K562 (cell line): Measurements from ENCODE around the gene SHLD1. TPM values are rescaled to one million over a fixed set of nuclear protein-coding genes. Genes with fewer than 3 reads are reported as not detected.
A peak's percentile ranks its signal among the peaks of the same experiment; 100 is the strongest.

Experiments
- ATAC-seq: fragments of 200-7000 bp; cut with Tn5 transposase; 3 replicates; pipeline ENCODE4 v1.9.1; 2020; ENCODE audit warnings: moderate library complexity
- BruUV-seq: library from RNA; stranded (reverse); fragments of 400-500 nt; replicated peaks from 2 replicates; lab custom pipeline; 2021; lab: Mats Ljungman, UMichigan
- CTCF ChIA-PET: fragments of 300-600 bp; formaldehyde crosslinking; extraction: SDS; loops from one replicate; lab custom pipeline; 2021; ENCODE audit warnings: low intra/inter-chr PET ratio; lab: Yijun Ruan, JAX
- POLR2A ChIA-PET: fragments of 300-600, 350-650 bp; sonication (Branson Sonifier 250); formaldehyde crosslinking; extraction: SDS; loops from one replicate; lab custom pipeline; 2021; ENCODE audit warnings: antibody characterized with exemption, inconsistent platforms; lab: Yijun Ruan, JAX
- DNase-seq, 4 experiments: peaks; one replicate each; pipeline versions ENCODE4 v3.0.0 to v3.0.0-alpha.2; 2011 to 2018; ENCODE audit warnings: low spot score in 3 of 4, mixed read lengths in 3 of 4; ENCODE audit errors: extremely low read depth in 1 of 4
- FAIRE-seq: peaks from 2 replicates; lab custom pipeline; 2011; peaks lifted over from hg19 to GRCh38; lab: Jason Lieb, UNC
- H2AFZ ChIP-seq: 2 replicates; pipeline ENCODE4 v1.6.0; 2011; ENCODE audit warnings: low read depth, low read length, control low read depth, inconsistent platforms
- H3K27ac ChIP-seq: fragments of 200-600 bp; 3 replicates; pipeline ENCODE4 v1.8.0; 2011; ENCODE audit warnings: low read depth, mild to moderate bottlenecking, control low read depth, inconsistent platforms, low read length, moderate library complexity, mixed read lengths; ENCODE audit errors: extremely low read depth
- H3K27me3 ChIP-seq, 2 experiments: fragments of 300-600 bp in 1 of 2; 2 replicates in 1 of 2; 3 replicates in 1 of 2; pipeline versions ENCODE4 v1.6.0 to v1.8.0; 2011; ENCODE audit warnings: inconsistent platforms in 2 of 2, low read length in 2 of 2, mild to moderate bottlenecking in 1 of 2, mixed read lengths in 1 of 2, moderate library complexity in 1 of 2; ENCODE audit not compliant: control insufficient read depth in 2 of 2, insufficient read depth in 2 of 2
- H3K36me3 ChIP-seq: fragments of 300-600 bp; 3 replicates; pipeline ENCODE4 v1.8.0; 2011; ENCODE audit warnings: mild to moderate bottlenecking, low read length, inconsistent platforms; ENCODE audit not compliant: control insufficient read depth, insufficient read depth
- H3K4me1 ChIP-seq, 2 experiments: fragments of 200-600 bp in 1 of 2; replicated peaks in 1 of 2; 2 replicates in 1 of 2; 3 replicates in 1 of 2; pipeline versions ENCODE4 v1.5.1 to v1.8.0; 2011; ENCODE audit warnings: inconsistent platforms in 2 of 2, low read length in 2 of 2, mild to moderate bottlenecking in 1 of 2, mixed read lengths in 1 of 2, moderate library complexity in 1 of 2; ENCODE audit not compliant: control insufficient read depth in 2 of 2, insufficient read depth in 2 of 2
- H3K4me2 ChIP-seq: 2 replicates; pipeline ENCODE4 v1.6.1; 2011; ENCODE audit warnings: low read length, control low read depth, inconsistent platforms, mixed read lengths; ENCODE audit not compliant: insufficient read depth
- H3K4me3 ChIP-seq: fragments of 200-600 bp; sonication (generic), shearing (Covaris generic); 2 replicates; pipeline ENCODE4 v1.5.1; 2016; ENCODE audit warnings: control low read depth, inconsistent platforms
- H3K79me2 ChIP-seq: fragments of 200-600 bp; 3 replicates; pipeline ENCODE4 v1.8.0; 2011; ENCODE audit warnings: low read length, inconsistent platforms; ENCODE audit not compliant: control insufficient read depth, insufficient read depth
- H3K9ac ChIP-seq, 2 experiments: 2 replicates each; pipeline versions ENCODE4 v1.6.0 to v1.6.1; 2011; ENCODE audit warnings: low read depth in 2 of 2, low read length in 2 of 2, control low read depth in 1 of 2, inconsistent platforms in 1 of 2, mild to moderate bottlenecking in 1 of 2, mixed read lengths in 1 of 2; ENCODE audit not compliant: insufficient read depth in 1 of 2
- H3K9me1 ChIP-seq: one replicate; pipeline ENCODE4 v1.6.0; 2011; ENCODE audit warnings: inconsistent platforms, mild to moderate bottlenecking, low read length, moderate library complexity; ENCODE audit not compliant: control insufficient read depth, insufficient read depth
- H3K9me3 ChIP-seq: replicated peaks from 2 replicates; pipeline ENCODE4 v1.5.1; 2011; ENCODE audit warnings: low read depth, low read length, inconsistent platforms; ENCODE audit not compliant: control insufficient read depth, insufficient read depth
- H4K20me1 ChIP-seq: replicated peaks from 2 replicates; pipeline ENCODE4 v1.6.1; 2011; ENCODE audit warnings: low read length, inconsistent platforms, mixed read lengths; ENCODE audit not compliant: control insufficient read depth, insufficient read depth
- CLOCK ChIP-seq: fragments of 250-450 bp; sonication (Bioruptor Pico); IDR thresholded peaks from 2 replicates; pipeline ENCODE4 v1.4.0; 2020; ENCODE audit warnings: mild to moderate bottlenecking, moderate library complexity, borderline replicate concordance
- CTCF ChIP-seq, 3 experiments: IDR thresholded peaks in 2 of 3; conservative IDR thresholded peaks in 1 of 3; 2 replicates each; pipeline ENCODE4 v1.5.1; 2011 to 2012; ENCODE audit warnings: low read length in 3 of 3, mild to moderate bottlenecking in 3 of 3, control low read depth in 2 of 3, improper control_type of control experiment in 1 of 3, inconsistent platforms in 1 of 3, low read depth in 1 of 3, mixed read lengths in 1 of 3, moderate library complexity in 1 of 3; ENCODE audit not compliant: insufficient read depth in 2 of 3
- KDM2B ChIP-seq: fragments of 250-450 bp; sonication (Bioruptor Pico); IDR thresholded peaks from 2 replicates; pipeline ENCODE4 v1.8.0; 2021; ENCODE audit warnings: mild to moderate bottlenecking, moderate library complexity
- ZNF232 ChIP-seq: sonication (generic); formaldehyde crosslinking; IDR thresholded peaks from 2 replicates; pipeline ENCODE4 v1.8.0; 2022; ENCODE audit warnings: mild to moderate bottlenecking, missing genetic modification reagents
- ZNF79 ChIP-seq: fragments of 250-450 bp; sonication (Bioruptor Pico); IDR thresholded peaks from 2 replicates; pipeline ENCODE4 v1.4.0; 2020; ENCODE audit warnings: low read depth, mild to moderate bottlenecking, moderate library complexity
- WGBS: fragments of 100-300 bp; shearing (Covaris generic); methylation state at CpG from one replicate; pipeline ENCODE4 v1.1.6; 2016; ENCODE audit warnings: low coverage, mixed read lengths; ENCODE audit not compliant: insufficient coverage; ENCODE audit errors: missing lambda C conversion rate; 5-methylcytosine and 5-hydroxymethylcytosine counted together
- in situ Hi-C: fragments of 300-500 bp; cut with MboI; formaldehyde crosslinking; loops from 4 replicates; pipeline ENCODE4 v1.15.0; 2018; ENCODE audit warnings: inconsistent platforms, mixed read lengths
- intact Hi-C: fragments of 100-400 bp; cut with micrococcal nuclease; formaldehyde crosslinking; loops from 2 replicates; pipeline ENCODE4 v1.14.2; 2022
- polyA plus RNA-seq, 8 experiments: library from polyadenylated mRNA; depleted of rRNA in 4 of 8; stranded (reverse) in 5 of 8; unstranded in 3 of 8; fragments of >200 nt; fragmentation: Nextera tagmentation in 2 of 8; fragmentation: Illumina TruSeq in 1 of 8; extraction: Ambion mirVana in 2 of 8; extraction: Trizol in 1 of 8; gene quantifications; 2 replicates each; pipeline versions ENCODE4 v1.2.1 to v1.2.3, GENCODE V29; 2011 to 2014; ENCODE audit warnings: inconsistent platforms in 1 of 8, missing spikeins in 1 of 8
- total RNA-seq, 7 experiments: library from RNA; depleted of rRNA in 6 of 7; stranded (reverse); fragments of >200 nt in 6 of 7; fragmentation: Illumina TruSeq in 2 of 7; extraction: Trizol in 2 of 7; gene quantifications; 2 replicates each; pipeline versions ENCODE4 v1.2.1 to v1.2.3, GENCODE V29; 2011 to 2021; ENCODE audit warnings: low replicate concordance in 1 of 7

The SHLD1 gene
- total and polyA plus RNA-seq, 9 of the 15 experiments (the other 6 are each of a cell fraction or from before 2014, with no cell fraction given), result 3.7 to 21.6 (median 8.2) TPM

- Histone ChIP-seq H3K9me1 (no peaks in the 10 kb centered on the region), H4K20me1 (no peaks in the 10 kb centered on the region), H3K4me1 (no peaks in the 10 kb centered on the region), H3K9me3 (no peaks in the 10 kb centered on the region), H3K79me2 (no peaks in the 10 kb centered on the region), H3K4me3 (no peak overlapping the region), H3K9ac (no peak overlapping the region), H3K36me3 (no peaks in the 10 kb centered on the region), H2AFZ (no peak overlapping the region), H3K27ac (no peak overlapping the region), H3K4me2 (no peak overlapping the region)
- CTCF ChIA-PET, result no interaction called here
- in situ Hi-C loops (no loop called here), intact Hi-C loops (no loop called here)
- POLR2A ChIA-PET, result no interaction called here
- ATAC-seq, result no peak
- FAIRE-seq, result no peak
- WGBS, result 42% methylated on average over 2 of the region's 2 CpGs
- BruUV-seq, result no TSS peak
- TF ChIP-seq KDM2B (CRISPR knock-in tag) (no peak), ZNF79 (no peak), ZNF232 (CRISPR knock-in tag) (no peak)
- TF ChIP-seq, all 486 proteins: peak for 0
- H3K27me3 ChIP-seq, result no peaks in the 10 kb centered on the region
- no peak for DNase-seq
These were observed 58.7 kb downstream of the SHLD1 start for GRCh38 chr20:5808901-5809300.

- TF ChIP-seq CLOCK (CRISPR knock-in tag) (no peak), CTCF (IDR thresholded peaks at IDR 0.05 in 2 of 3, conservative IDR thresholded peaks at IDR 0.05 in 1 of 3; ENCODE audit: insufficient read depth in 2 of 3, low read depth in 1 of 3, low read length in 3 of 3) (peak in 1 of 3 experiments; percentile 4; a peak in 1 of 6 replicates)
- CTCF ChIA-PET, result no interaction called here
- Histone ChIP-seq H3K79me2 (no peaks in the 10 kb centered on the region), H3K9me1 (no peaks in the 10 kb centered on the region), H3K9me3 (no peaks in the 10 kb centered on the region), H3K4me1 (no peaks in the 10 kb centered on the region), H3K27ac (no peak overlapping the region), H3K36me3 (no peaks in the 10 kb centered on the region), H2AFZ (no peak overlapping the region), H4K20me1 (no peaks in the 10 kb centered on the region), H3K27me3 (no peaks in the 10 kb centered on the region), H3K4me3 (no peak overlapping the region), H3K4me2 (no peak overlapping the region), H3K9ac (no peak overlapping the region)
- no peak for FAIRE-seq
- 60% methylated on average over 5 of the region's 5 CpGs for WGBS
- intact Hi-C loops, result no loop called here
- no TSS peak for BruUV-seq
- DNase-seq, result no peak
- POLR2A ChIA-PET, result no interaction called here
- ATAC-seq, result no peak
- in situ Hi-C loops, result no loop called here
These were observed 59.3 kb downstream of the SHLD1 start for GRCh38 chr20:5809495-5809894.
